ENCODE results near the gene NOA1. TPM values are rescaled to one million over a fixed set of nuclear protein-coding genes. Genes with fewer than 3 reads are reported as not detected.

The NOA1 gene
- total RNA-seq, 4 donors from 2014 or later = 17.4 to 29.7 (median 23.3) TPM

DNA sequence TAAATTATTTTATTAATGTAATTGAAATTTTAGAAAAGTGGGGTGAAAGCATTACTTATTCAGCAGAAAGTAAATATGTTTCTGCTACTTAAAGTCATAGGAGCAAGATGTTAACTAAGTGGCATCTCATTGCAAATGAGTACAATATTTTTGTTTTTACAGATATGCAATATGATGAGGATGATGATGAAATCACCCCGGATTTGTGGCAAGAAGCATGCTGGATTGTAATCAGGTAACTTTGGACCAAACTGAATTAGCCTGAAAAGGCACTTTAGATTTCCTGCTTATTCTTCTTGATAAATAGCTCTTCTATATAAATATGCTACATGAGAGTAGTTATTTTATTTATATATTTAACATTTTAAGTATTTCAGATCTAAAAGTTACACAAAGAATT lies 8.8 kb upstream of the NOA1 start:
- 85% methylated on average over 1 of the region's 1 CpG for WGBS
- H3K9me3 ChIP-seq = no peaks in the 10 kb centered on the region
- H3K4me1 ChIP-seq = peaks cover 20 to 30% (median 25%) of the 10 kb centered on the region in 4 donors
- TF ChIP-seq POLR2A (IDR thresholded peaks at IDR 0.05; ENCODE audit: low read depth) = no peak
- no peak for TF ChIP-seq POLR2AphosphoS5 (IDR thresholded peaks at IDR 0.05)
- no peak for TF ChIP-seq EP300 (IDR thresholded peaks at IDR 0.05)
- TF ChIP-seq, protein P1, sequence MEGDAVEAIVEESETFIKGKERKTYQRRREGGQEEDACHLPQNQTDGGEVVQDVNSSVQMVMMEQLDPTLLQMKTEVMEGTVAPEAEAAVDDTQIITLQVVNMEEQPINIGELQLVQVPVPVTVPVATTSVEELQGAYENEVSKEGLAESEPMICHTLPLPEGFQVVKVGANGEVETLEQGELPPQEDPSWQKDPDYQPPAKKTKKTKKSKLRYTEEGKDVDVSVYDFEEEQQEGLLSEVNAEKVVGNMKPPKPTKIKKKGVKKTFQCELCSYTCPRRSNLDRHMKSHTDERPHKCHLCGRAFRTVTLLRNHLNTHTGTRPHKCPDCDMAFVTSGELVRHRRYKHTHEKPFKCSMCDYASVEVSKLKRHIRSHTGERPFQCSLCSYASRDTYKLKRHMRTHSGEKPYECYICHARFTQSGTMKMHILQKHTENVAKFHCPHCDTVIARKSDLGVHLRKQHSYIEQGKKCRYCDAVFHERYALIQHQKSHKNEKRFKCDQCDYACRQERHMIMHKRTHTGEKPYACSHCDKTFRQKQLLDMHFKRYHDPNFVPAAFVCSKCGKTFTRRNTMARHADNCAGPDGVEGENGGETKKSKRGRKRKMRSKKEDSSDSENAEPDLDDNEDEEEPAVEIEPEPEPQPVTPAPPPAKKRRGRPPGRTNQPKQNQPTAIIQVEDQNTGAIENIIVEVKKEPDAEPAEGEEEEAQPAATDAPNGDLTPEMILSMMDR (IDR thresholded peaks at IDR 0.05) = no peak
- intact Hi-C loops (cut with DNase I) = no loop called here
- no peak overlapping the region for H3K27ac ChIP-seq (replicated peaks in 1 of 4)
- peaks cover 19 to 67% (median 47%) of the 10 kb centered on the region in 4 donors for H3K36me3 ChIP-seq
- H3K4me3 ChIP-seq = no peak overlapping the region
- no peaks in the 10 kb centered on the region for H3K27me3 ChIP-seq
- no peak for DNase-seq (ENCODE audit: extremely low spot score)

DNA sequence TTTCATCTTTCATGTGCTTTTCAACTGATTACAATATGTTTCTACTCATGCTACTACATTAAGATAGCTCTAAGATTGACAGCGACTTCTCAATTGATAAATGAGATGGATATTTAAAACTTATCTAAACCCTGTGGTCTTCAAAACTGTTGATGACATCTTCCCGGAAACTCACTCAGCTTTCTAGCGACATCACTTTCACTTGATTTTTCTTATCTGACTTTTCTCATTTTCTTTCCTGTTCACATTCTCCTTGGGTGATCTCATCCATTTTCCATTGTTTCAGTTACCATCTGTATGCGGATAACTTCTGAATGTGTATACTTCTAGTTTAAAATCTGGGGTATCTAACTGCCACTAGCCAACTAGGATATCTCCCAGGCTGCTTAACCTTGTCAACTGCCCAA lies 4.4 kb upstream of the NOA1 start:
- 63% methylated on average over 4 of the region's 4 CpGs for WGBS
- H3K27ac ChIP-seq (replicated peaks in 1 of 4) = no peak overlapping the region
- peaks cover 42 to 56% (median 48%) of the 10 kb centered on the region in 4 donors for H3K4me1 ChIP-seq
- H3K36me3 ChIP-seq = peaks cover 4 to 35% (median 16%) of the 10 kb centered on the region in 4 donors
- no peak overlapping the region for H3K4me3 ChIP-seq
- intact Hi-C loops (cut with DNase I) = no loop called here
- H3K27me3 ChIP-seq = no peaks in the 10 kb centered on the region
- no peak for TF ChIP-seq POLR2A (IDR thresholded peaks at IDR 0.05; ENCODE audit: low read depth)
- TF ChIP-seq EP300 (IDR thresholded peaks at IDR 0.05) = no peak
- TF ChIP-seq, protein P1 (IDR thresholded peaks at IDR 0.05) = no peak
- TF ChIP-seq POLR2AphosphoS5 (IDR thresholded peaks at IDR 0.05) = no peak
- no peak for DNase-seq (ENCODE audit: extremely low spot score)
- no peaks in the 10 kb centered on the region for H3K9me3 ChIP-seq

DNA sequence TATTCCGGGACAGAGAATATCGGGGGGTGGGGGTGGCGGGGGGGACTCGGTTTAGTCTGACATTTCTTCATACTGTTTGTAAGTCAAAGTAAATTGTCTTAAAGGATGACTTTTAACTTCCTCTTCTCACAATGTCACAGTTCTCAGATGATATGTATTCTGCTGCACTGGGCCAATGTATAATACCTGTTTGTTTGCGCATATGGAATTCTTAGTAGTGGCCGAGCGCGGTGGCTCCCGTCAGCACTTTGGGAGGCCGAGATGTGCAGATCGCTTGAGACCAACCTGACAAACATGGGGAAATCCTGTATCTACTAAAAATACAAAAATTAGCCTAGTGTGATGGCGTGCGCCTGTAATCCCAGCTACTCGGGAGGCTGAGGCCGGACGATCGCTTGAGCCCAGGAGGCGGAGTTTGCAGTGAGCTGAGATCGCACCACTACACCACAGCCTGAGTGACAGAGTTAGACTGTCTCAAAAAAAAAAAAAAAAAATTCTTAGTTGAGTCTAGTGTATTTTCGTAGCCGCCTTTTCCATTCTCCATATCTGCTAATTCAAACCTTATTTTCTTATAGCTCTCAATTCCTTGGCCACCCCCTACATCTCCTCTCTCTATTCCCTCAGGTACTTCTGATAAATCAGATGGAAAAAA lies 2.1 kb upstream of the NOA1 start:
- Histone ChIP-seq H3K27me3 (no peaks in the 10 kb centered on the region), H3K4me1 (peaks cover 53 to 79% (median 66%) of the 10 kb centered on the region in 4 donors), H3K4me3 (peak overlapping the region; percentile 79 to 99 (median 92)), H3K27ac (replicated peaks in 1 of 4) (peak overlapping the region; percentile 90 to 94 (median 92)), H3K9me3 (no peaks in the 10 kb centered on the region), H3K36me3 (peaks cover 0 to 21% (median 3%) of the 10 kb centered on the region in 4 donors)
- no peak for DNase-seq (ENCODE audit: extremely low spot score)
- TF ChIP-seq EP300 (IDR thresholded peaks at IDR 0.05) (no peak), POLR2AphosphoS5 (IDR thresholded peaks at IDR 0.05) (no peak), POLR2A (IDR thresholded peaks at IDR 0.05; ENCODE audit: low read depth) (no peak)
- TF ChIP-seq, protein P1 (IDR thresholded peaks at IDR 0.05) = no peak
- WGBS = 16% methylated on average over 21 of the region's 21 CpGs
- intact Hi-C loops (cut with DNase I) = no loop called here

DNA sequence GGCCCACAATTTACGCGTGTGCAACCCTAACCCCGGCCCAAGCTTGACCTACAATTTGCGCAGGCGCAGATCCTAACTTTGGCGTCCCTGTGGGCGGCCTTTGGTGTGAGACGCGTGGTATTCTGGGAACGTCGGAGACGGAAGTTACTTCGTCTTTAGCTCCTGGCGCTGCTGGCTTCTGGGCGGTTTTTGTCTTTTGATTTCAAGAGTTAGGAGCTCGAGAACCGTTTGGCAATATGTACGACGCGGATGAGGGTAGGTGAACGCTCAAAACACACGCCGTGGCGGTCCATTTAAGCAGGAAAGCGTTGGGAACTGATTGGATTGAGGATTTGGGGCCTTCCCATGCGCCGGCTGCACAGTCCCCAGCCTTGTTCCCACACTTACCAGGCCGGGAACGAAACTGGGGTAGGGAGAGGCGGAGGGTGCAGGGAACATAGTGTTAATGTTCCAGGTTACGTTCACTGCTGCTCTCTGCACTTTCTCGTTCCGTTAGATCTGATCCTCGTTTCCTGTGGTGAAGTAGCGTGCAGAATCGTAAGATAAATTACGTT lies 1.4 kb upstream of the NOA1 start, which contains the start of gene POLR2B:
POLR2B (plus strand) TSS at position 147 of the 554 bp plus-strand sequence; CDS start at position 237, 90 bp downstream.
- WGBS = under 1% methylated on average over 35 of the region's 37 CpGs
- peak within 1 kb of the TSS; percentile 79 to 99 (median 92) for H3K4me3 ChIP-seq
- H3K36me3 ChIP-seq = peaks cover under 1 to 24% (median 8%) of the 10 kb centered on the region in 4 donors
- peak; percentile 98 for DNase-seq (ENCODE audit: extremely low spot score)
- no peaks in the 10 kb centered on the region for H3K27me3 ChIP-seq
- TF ChIP-seq EP300 (IDR thresholded peaks at IDR 0.05) = no peak
- TF ChIP-seq POLR2A (IDR thresholded peaks at IDR 0.05; ENCODE audit: low read depth) = peak; percentile 52
- peak; percentile 90 to 96 for TF ChIP-seq POLR2AphosphoS5 (IDR thresholded peaks at IDR 0.05)
- H3K9me3 ChIP-seq = no peaks in the 10 kb centered on the region
- H3K4me1 ChIP-seq = peaks cover 53 to 79% (median 70%) of the 10 kb centered on the region in 4 donors
- intact Hi-C loops (cut with DNase I) = no loop called here
- peak within 1 kb of the TSS; percentile 90 to 94 (median 92) for H3K27ac ChIP-seq (replicated peaks in 1 of 4)

DNA sequence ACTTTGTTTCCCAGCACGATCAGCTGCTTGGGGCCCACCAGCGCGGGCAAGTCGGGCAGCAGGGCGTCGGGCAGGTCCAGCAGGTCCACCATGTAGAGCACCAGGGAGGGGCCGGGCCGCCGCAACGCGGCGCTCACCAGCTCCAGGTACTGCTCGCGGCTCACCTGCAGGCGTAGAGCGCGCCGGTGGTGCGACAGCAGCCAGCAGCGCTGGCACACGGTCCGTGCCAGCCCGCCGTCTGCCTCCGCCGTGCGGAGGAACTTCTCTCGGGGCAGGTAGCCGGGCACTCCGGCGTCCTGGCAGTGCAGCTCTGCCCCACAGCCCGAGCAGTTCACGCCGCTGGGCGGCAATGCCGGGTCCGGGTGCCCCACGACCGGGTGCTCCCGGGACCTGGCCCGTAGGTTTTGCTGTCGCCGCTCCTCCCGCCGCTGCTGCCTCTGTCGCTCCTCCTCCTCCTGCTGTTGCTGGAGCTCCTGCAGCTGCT lies 527 bp downstream of the NOA1 start:
- no peak for TF ChIP-seq POLR2AphosphoS5 (IDR thresholded peaks at IDR 0.05)
- no peak for TF ChIP-seq POLR2A (IDR thresholded peaks at IDR 0.05; ENCODE audit: low read depth)
- TF ChIP-seq, protein P1 (IDR thresholded peaks at IDR 0.05) = no peak
- no peak for TF ChIP-seq EP300 (IDR thresholded peaks at IDR 0.05)
- no CpG with 5 or more reads among the region's 46 CpGs for WGBS
- peaks cover 0 to 7% (median 0%) of the 10 kb centered on the region in 4 donors for H3K9me3 ChIP-seq
- H3K4me3 ChIP-seq = peak overlapping the region; percentile 79 to 99 (median 92)
- intact Hi-C loops (cut with DNase I) = loop anchor here (2.0 kb wide), 1 partner anchor 68 kb away; no protein-coding TSS in a partner anchor
- no peak for DNase-seq (ENCODE audit: extremely low spot score)
- H3K27ac ChIP-seq (replicated peaks in 1 of 4) = peak overlapping the region; percentile 90 to 94 (median 92)
- H3K36me3 ChIP-seq = peaks cover 19 to 39% (median 28%) of the 10 kb centered on the region in 4 donors
- no peaks in the 10 kb centered on the region for H3K27me3 ChIP-seq
- peaks cover 40 to 61% (median 58%) of the 10 kb centered on the region in 4 donors for H3K4me1 ChIP-seq
